H1 (cell line): ENCODE results near the gene ALPL. TPM values are rescaled to one million over a fixed set of nuclear protein-coding genes. Genes with fewer than 3 reads are reported as not detected.

Source experiments
- CTCF ChIA-PET: fragments of 300-600 bp; sonication (Branson Sonifier 250); formaldehyde crosslinking; loops from one replicate; lab custom pipeline; 2021; ENCODE audit not compliant: partially characterized antibody; lab: Charles Lee
- POLR2A ChIA-PET: fragments of 300-600 bp; sonication (Branson Sonifier 250); formaldehyde crosslinking; loops from one replicate; lab custom pipeline; 2021; ENCODE audit warnings: inconsistent platforms; ENCODE audit not compliant: partially characterized antibody; lab: Charles Lee
- DNase-seq, 2 experiments: peaks; one replicate each; pipeline versions ENCODE4 v3.0.0 to v3.0.0-alpha.2; 2010 to 2022; ENCODE audit warnings: low spot score in 2 of 2, low read depth in 1 of 2, mixed read lengths in 1 of 2
- FAIRE-seq: peaks from 2 replicates; lab custom pipeline; 2011; peaks lifted over from hg19 to GRCh38; lab: Jason Lieb, UNC
- H2AFZ ChIP-seq: 2 replicates; pipeline ENCODE4 v1.8.1; 2012; ENCODE audit warnings: low read length, inconsistent platforms
- H2AK5ac ChIP-seq: 2 replicates; pipeline ENCODE4 v1.6.1; 2013; ENCODE audit warnings: low read depth, low read length
- H2BK120ac ChIP-seq: replicated peaks from 2 replicates; pipeline ENCODE3; 2013; ENCODE audit warnings: low read depth, low read length, inconsistent platforms
- H2BK12ac ChIP-seq: 2 replicates; pipeline ENCODE4 v1.6.1; 2013; ENCODE audit warnings: low read depth, low read length
- H2BK15ac ChIP-seq: 2 replicates; pipeline ENCODE4 v1.6.1; 2013; ENCODE audit warnings: low read length
- H2BK20ac ChIP-seq: 2 replicates; pipeline ENCODE4 v1.6.1; 2013; ENCODE audit warnings: low read length
- H2BK5ac ChIP-seq: 2 replicates; pipeline ENCODE4 v1.6.1; 2013; ENCODE audit warnings: low read depth, low read length
- H3K14ac ChIP-seq: 2 replicates; pipeline ENCODE4 v1.6.1; 2013; ENCODE audit warnings: inconsistent platforms; ENCODE audit not compliant: insufficient read length
- H3K18ac ChIP-seq: 2 replicates; pipeline ENCODE4 v1.6.1; 2013; ENCODE audit warnings: low read length; ENCODE audit errors: extremely low read depth
- H3K23ac ChIP-seq: 2 replicates; pipeline ENCODE4 v1.6.1; 2013; ENCODE audit warnings: inconsistent platforms; ENCODE audit not compliant: insufficient read length
- H3K23me2 ChIP-seq: 2 replicates; pipeline ENCODE4 v1.6.1; 2013; ENCODE audit warnings: low read depth, low read length
- H3K27ac ChIP-seq: 2 replicates; pipeline ENCODE4 v1.6.1; 2011; ENCODE audit warnings: low read depth, low read length, inconsistent platforms
- H3K27me3 ChIP-seq, 4 experiments: replicated peaks in 1 of 4; 1 replicate in 1 of 4; 2 replicates in 3 of 4; pipeline versions ENCODE4 v1.6.1 to v1.8.1; 2011 to 2013; ENCODE audit warnings: low read length in 3 of 4, mild to moderate bottlenecking in 3 of 4, inconsistent platforms in 2 of 4, mixed read lengths in 2 of 4, moderate library complexity in 1 of 4; ENCODE audit not compliant: control insufficient read depth in 3 of 4, insufficient read depth in 3 of 4; ENCODE audit errors: extremely low read depth in 1 of 4
- H3K36me3 ChIP-seq, 4 experiments: 2 replicates each; pipeline versions ENCODE4 v1.6.1 to v1.8.1; 2011 to 2013; ENCODE audit warnings: mild to moderate bottlenecking in 4 of 4, low read length in 3 of 4, moderate library complexity in 2 of 4, control low read depth in 1 of 4, inconsistent platforms in 1 of 4; ENCODE audit not compliant: insufficient read depth in 4 of 4, control insufficient read depth in 2 of 4
- H3K4ac ChIP-seq: replicated peaks from 2 replicates; pipeline ENCODE3; 2013; ENCODE audit warnings: low read length, low read depth, mixed read lengths, inconsistent platforms; ENCODE audit not compliant: insufficient read length
- H3K4me1 ChIP-seq, 4 experiments: replicated peaks in 1 of 4; 1 replicate in 1 of 4; 2 replicates in 3 of 4; pipeline versions ENCODE4 v1.6.1 to v1.8.1; 2011 to 2013; ENCODE audit warnings: low read length in 3 of 4, inconsistent platforms in 2 of 4, mixed read lengths in 1 of 4; ENCODE audit not compliant: insufficient read depth in 4 of 4, control insufficient read depth in 3 of 4
- H3K4me2 ChIP-seq, 2 experiments: 2 replicates each; pipeline versions ENCODE4 v1.6.1 to v1.8.1; 2011 to 2013; ENCODE audit warnings: low read depth in 2 of 2, low read length in 2 of 2, control low read depth in 1 of 2, inconsistent platforms in 1 of 2, mild to moderate bottlenecking in 1 of 2; ENCODE audit not compliant: insufficient read depth in 1 of 2
- H3K4me3 ChIP-seq, 4 experiments: fragments of 200-600, 300-600 bp in 1 of 4; sonication (generic), shearing (Covaris generic), sonication (Bioruptor Twin) in 1 of 4; 2 replicates each; pipeline versions ENCODE4 v1.5.1 to v1.8.1; 2011 to 2016; ENCODE audit warnings: low read length in 4 of 4, low read depth in 3 of 4, control low read depth in 2 of 4, inconsistent platforms in 2 of 4, mild to moderate bottlenecking in 2 of 4, mixed read lengths in 1 of 4, moderate library complexity in 1 of 4; ENCODE audit not compliant: insufficient read depth in 2 of 4; ENCODE audit errors: extremely low read depth in 1 of 4
- H3K56ac ChIP-seq: replicated peaks from 2 replicates; pipeline ENCODE3; 2013; ENCODE audit warnings: low read depth, mild to moderate bottlenecking, mixed read lengths, low read length, inconsistent platforms; ENCODE audit not compliant: insufficient read length
- H3K79me1 ChIP-seq: 2 replicates; pipeline ENCODE4 v1.6.1; 2013; ENCODE audit warnings: low read depth, low read length, control low read depth
- H3K79me2 ChIP-seq, 2 experiments: 2 replicates each; pipeline versions ENCODE4 v1.6.1 to v1.8.1; 2012 to 2013; ENCODE audit warnings: low read length in 2 of 2, mild to moderate bottlenecking in 2 of 2, inconsistent platforms in 1 of 2; ENCODE audit not compliant: insufficient read depth in 2 of 2, control insufficient read depth in 1 of 2
- H3K9ac ChIP-seq, 4 experiments: replicated peaks in 1 of 4; 1 replicate in 1 of 4; 2 replicates in 3 of 4; pipeline versions ENCODE4 v1.6.1 to v1.8.1; 2011 to 2013; ENCODE audit warnings: low read depth in 3 of 4, low read length in 3 of 4, control low read depth in 2 of 4, mild to moderate bottlenecking in 2 of 4, moderate library complexity in 2 of 4, inconsistent platforms in 1 of 4; ENCODE audit errors: extremely low read depth in 1 of 4
- H3K9me3 ChIP-seq, 2 experiments: 2 replicates each; pipeline versions ENCODE4 v1.6.1 to v1.8.1; 2012 to 2013; ENCODE audit warnings: mild to moderate bottlenecking in 2 of 2, moderate library complexity in 2 of 2, control low read depth in 1 of 2, inconsistent platforms in 1 of 2, low read depth in 1 of 2, low read length in 1 of 2, mixed read lengths in 1 of 2; ENCODE audit not compliant: insufficient read depth in 2 of 2
- H4K20me1 ChIP-seq, 2 experiments: replicated peaks in 1 of 2; 2 replicates each; pipeline versions ENCODE3 to v1.8.1; 2011 to 2013; ENCODE audit warnings: inconsistent platforms in 2 of 2, low read length in 2 of 2, mild to moderate bottlenecking in 1 of 2; ENCODE audit not compliant: insufficient read depth in 2 of 2, control insufficient read depth in 1 of 2
- H4K5ac ChIP-seq: 2 replicates; pipeline ENCODE4 v1.6.1; 2013; ENCODE audit warnings: low read length, low read depth, mixed read lengths, inconsistent platforms; ENCODE audit not compliant: insufficient read length
- H4K8ac ChIP-seq: 2 replicates; pipeline ENCODE4 v1.8.0; 2013; ENCODE audit warnings: mild to moderate bottlenecking, moderate library complexity, low read length, inconsistent platforms; ENCODE audit not compliant: insufficient read depth; ENCODE audit errors: extremely low read depth
- H4K91ac ChIP-seq: replicated peaks from 2 replicates; pipeline ENCODE3; 2013; ENCODE audit warnings: low read length, mixed read lengths, inconsistent platforms; ENCODE audit not compliant: insufficient read length
- ASH2L ChIP-seq: fragments of 200-600, 300-600 bp; sonication (generic); IDR thresholded peaks from one replicate; pipeline ENCODE4 v1.7.1; 2017; ENCODE audit warnings: low read length
- CBX5 ChIP-seq: fragments of 300-800, 300-1000 bp; sonication (generic); IDR thresholded peaks from 2 replicates; pipeline ENCODE4 v1.7.1; 2016; ENCODE audit warnings: antibody characterized with exemption, low read length, low read depth
- CTBP2 ChIP-seq: IDR thresholded peaks from 2 replicates; pipeline ENCODE4 v1.7.0; 2011; ENCODE audit warnings: borderline replicate concordance, mild to moderate bottlenecking, moderate library complexity, mixed read lengths, low read length; ENCODE audit not compliant: insufficient read depth, insufficient read length
- JUND ChIP-seq: IDR thresholded peaks from 2 replicates; pipeline ENCODE4 v1.6.1; 2011; ENCODE audit warnings: mild to moderate bottlenecking, improper control_type of control experiment, low read length
- KDM1A ChIP-seq: fragments of 200-600, 300-600 bp; sonication (generic); IDR thresholded peaks from 2 replicates; pipeline ENCODE4 v1.7.1; 2016; ENCODE audit warnings: mild to moderate bottlenecking, low read length, borderline replicate concordance
- SP4 ChIP-seq: IDR thresholded peaks from 2 replicates; pipeline ENCODE4 v1.6.1; 2012; ENCODE audit warnings: low read length, inconsistent platforms
- TBP ChIP-seq: IDR thresholded peaks from 2 replicates; pipeline ENCODE4 v1.6.1; 2011; ENCODE audit warnings: low read depth, low read length, improper control_type of control experiment
- TCF12 ChIP-seq: IDR thresholded peaks from 2 replicates; pipeline ENCODE4 v1.6.1; 2011; ENCODE audit warnings: low read depth, mild to moderate bottlenecking, low read length
- ZNF274 ChIP-seq: IDR thresholded peaks from 2 replicates; pipeline ENCODE4 v1.7.0; 2012; ENCODE audit warnings: low read length, borderline replicate concordance; ENCODE audit errors: extremely low read depth
- WGBS, 2 experiments: shearing (Covaris generic) in 1 of 2; methylation state at CpG; one replicate each; pipeline versions ENCODE4 v1.1.6 to v1.1.7; 2013 to 2015; ENCODE audit warnings: low lambda C conversion rate in 2 of 2, mixed read lengths in 2 of 2, inconsistent platforms in 1 of 2, low coverage in 1 of 2, missing lambda C conversion rate in 1 of 2; ENCODE audit not compliant: insufficient replicate concordance in 2 of 2, insufficient coverage in 1 of 2, insufficient read length in 1 of 2; ENCODE audit errors: extremely low coverage in 1 of 2, missing lambda C conversion rate in 1 of 2; 5-methylcytosine and 5-hydroxymethylcytosine counted together
- polyA plus RNA-seq, 7 experiments: library from polyadenylated mRNA; depleted of rRNA in 3 of 7; stranded (reverse) in 5 of 7; unstranded in 2 of 7; fragments of >200 nt in 5 of 7; fragments of 200-250 nt in 2 of 7; gene quantifications; 1 replicate in 5 of 7; 2 replicates in 1 of 7; 4 replicates in 1 of 7; pipeline versions ENCODE4 v1.2.1 to v1.2.3, GENCODE V29; 2011 to 2013; ENCODE audit warnings: missing spikeins in 2 of 7, mixed read lengths in 2 of 7
- total RNA-seq: library from RNA; stranded (reverse); fragmentation: NEBNext Ultra II Directional; extraction: Animal tissue kit (Norgen Biotek cat#: 25700); gene quantifications from 2 replicates; pipeline ENCODE4 v1.2.1, GENCODE V29; 2021
- TF ChIP-seq, protein P1 (sequence below), 3 experiments: IDR thresholded peaks; 1 replicate in 2 of 3; 2 replicates in 1 of 3; pipeline versions ENCODE4 v1.5.1 to v1.6.1; 2011; ENCODE audit warnings: low read length in 3 of 3, mild to moderate bottlenecking in 3 of 3, inconsistent platforms in 2 of 3, low read depth in 1 of 3, moderate library complexity in 1 of 3; ENCODE audit not compliant: insufficient read depth in 1 of 3; ENCODE audit errors: control extremely low read depth in 1 of 3

The ALPL gene
- total and polyA plus RNA-seq, 2 of the 8 experiments (the other 6 are each of a cell fraction or from before 2014, with no cell fraction given): 175 to 362 TPM

DNA sequence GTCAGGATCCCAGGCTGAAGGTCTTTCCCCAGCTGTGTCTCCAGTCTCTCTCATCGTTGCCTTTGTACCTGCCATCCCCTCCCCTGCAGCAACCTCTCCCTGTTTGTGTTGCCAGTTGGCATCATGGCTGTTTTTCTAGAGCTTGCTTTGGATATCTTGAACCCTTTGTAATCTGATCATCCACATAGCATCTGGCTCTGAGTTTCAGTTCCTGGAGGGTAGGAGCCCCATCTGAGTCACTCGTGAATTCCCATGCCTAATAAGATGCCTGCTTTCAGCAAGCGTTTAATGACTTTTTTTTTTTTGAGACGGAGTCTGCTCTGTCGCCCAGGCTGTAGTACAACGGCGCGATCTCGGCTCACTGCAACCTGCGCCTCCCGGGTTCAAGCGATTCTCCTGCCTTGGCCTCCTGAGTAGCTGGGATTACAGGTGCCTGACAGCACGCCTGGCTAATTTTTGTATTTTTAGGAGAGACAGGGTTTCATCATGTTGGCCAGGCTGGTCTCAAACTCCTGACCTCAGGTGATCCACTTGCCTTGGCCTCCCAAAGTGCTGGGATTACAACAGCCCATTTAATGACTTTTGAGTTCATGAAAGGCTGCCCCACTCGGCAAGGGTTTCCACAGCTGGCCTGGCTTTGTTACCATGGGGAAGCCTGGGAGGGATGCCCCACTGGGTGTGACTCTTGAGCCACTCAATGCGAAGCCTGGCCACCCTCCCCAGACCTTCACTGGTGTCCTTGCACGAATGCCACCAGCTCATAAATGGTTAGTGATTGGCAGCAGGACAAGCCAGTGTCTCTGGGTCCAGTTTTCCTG lies 11.9 kb downstream of the ALPL start:
- FAIRE-seq (no peak), DNase-seq (no peak)
- peaks cover 4 to 60% of the 10 kb centered on the region in 2 experiments for H3K79me2 ChIP-seq
- H2BK12ac ChIP-seq: no peak overlapping the region; the same call in 1 of the 2 replicates
- H3K18ac ChIP-seq: no peak overlapping the region
- H2AFZ ChIP-seq: no peak overlapping the region
- ChIA-PET POLR2A (interaction anchor here (0.6 to 1.2 kb wide), 4 partner anchors 11 to 575 kb away, joined by 3 to 8 read pairs (median 6); no protein-coding TSS in a partner anchor), CTCF (interaction anchor here (0.6 to 26.3 kb wide), 7 partner anchors 8 to 935 kb away, joined by 3 to 372 read pairs (median 4); no protein-coding TSS in a partner anchor)
- H4K91ac ChIP-seq: no peak overlapping the region
- no peak overlapping the region for H3K9ac ChIP-seq
- no peak overlapping the region; the same call in 1 of the 2 replicates for H2BK5ac ChIP-seq
- no peak overlapping the region for H3K14ac ChIP-seq
- H3K36me3 ChIP-seq: no peaks in the 10 kb centered on the region
- no peak overlapping the region for H3K56ac ChIP-seq
- H3K27ac ChIP-seq: no peak overlapping the region
- H3K4me2 ChIP-seq: peak overlapping the region in 1 of 2 experiments; percentile 22; a peak in 1 of 4 replicates
- H3K79me1 ChIP-seq: peaks cover 21% of the 10 kb centered on the region
- no peak overlapping the region for H2BK15ac ChIP-seq
- H3K9me3 ChIP-seq: no peaks in the 10 kb centered on the region
- no peaks in the 10 kb centered on the region for H3K23me2 ChIP-seq
- H4K8ac ChIP-seq: no peak overlapping the region
- peaks cover 13 to 24% (median 18%) of the 10 kb centered on the region in 4 experiments for H3K4me1 ChIP-seq
- H2BK20ac ChIP-seq: no peak overlapping the region
- no peak overlapping the region for H4K5ac ChIP-seq
- WGBS, 2 experiments: 89% methylated on average over 16 of the region's 16 CpGs; no CpG with 5 or more reads in 1 of the 2 experiments
- H3K4ac ChIP-seq: no peak overlapping the region
- H2BK120ac ChIP-seq: no peak overlapping the region
- no peaks in the 10 kb centered on the region for H3K27me3 ChIP-seq
- H2AK5ac ChIP-seq: no peak overlapping the region
- no peak overlapping the region for H3K4me3 ChIP-seq
- peaks cover 8 to 33% of the 10 kb centered on the region in 2 experiments for H4K20me1 ChIP-seq
- no peak overlapping the region for H3K23ac ChIP-seq
- TF ChIP-seq, protein P1, sequence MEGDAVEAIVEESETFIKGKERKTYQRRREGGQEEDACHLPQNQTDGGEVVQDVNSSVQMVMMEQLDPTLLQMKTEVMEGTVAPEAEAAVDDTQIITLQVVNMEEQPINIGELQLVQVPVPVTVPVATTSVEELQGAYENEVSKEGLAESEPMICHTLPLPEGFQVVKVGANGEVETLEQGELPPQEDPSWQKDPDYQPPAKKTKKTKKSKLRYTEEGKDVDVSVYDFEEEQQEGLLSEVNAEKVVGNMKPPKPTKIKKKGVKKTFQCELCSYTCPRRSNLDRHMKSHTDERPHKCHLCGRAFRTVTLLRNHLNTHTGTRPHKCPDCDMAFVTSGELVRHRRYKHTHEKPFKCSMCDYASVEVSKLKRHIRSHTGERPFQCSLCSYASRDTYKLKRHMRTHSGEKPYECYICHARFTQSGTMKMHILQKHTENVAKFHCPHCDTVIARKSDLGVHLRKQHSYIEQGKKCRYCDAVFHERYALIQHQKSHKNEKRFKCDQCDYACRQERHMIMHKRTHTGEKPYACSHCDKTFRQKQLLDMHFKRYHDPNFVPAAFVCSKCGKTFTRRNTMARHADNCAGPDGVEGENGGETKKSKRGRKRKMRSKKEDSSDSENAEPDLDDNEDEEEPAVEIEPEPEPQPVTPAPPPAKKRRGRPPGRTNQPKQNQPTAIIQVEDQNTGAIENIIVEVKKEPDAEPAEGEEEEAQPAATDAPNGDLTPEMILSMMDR (IDR thresholded peaks at IDR 0.05; ENCODE audit: control extremely low read depth in 1 of 3, insufficient read depth in 1 of 3, low read depth in 1 of 3, low read length in 3 of 3): no peak
- TF ChIP-seq ZNF274 (no peak), CTBP2 (no peak), CBX5 (no peak), ASH2L (no peak), JUND (no peak), TCF12 (no peak), KDM1A (no peak), SP4 (no peak), TBP (no peak)
